KOPT-K1 (cell line): ENCODE results near the gene NTN4.

ENCODE experiments used
- H3K27ac ChIP-seq: fragments of 200-600 bp; sonication (generic); 2 replicates; pipeline ENCODE4 v1.5.1; 2016; ENCODE audit warnings: antibody characterized with exemption, mild to moderate bottlenecking, low read depth, low read length; ENCODE audit not compliant: poor library complexity, severe bottlenecking
- H3K36me3 ChIP-seq: fragments of 200-600 bp; sonication (generic); 2 replicates; pipeline ENCODE4 v1.5.1; 2017; ENCODE audit warnings: antibody characterized with exemption, mild to moderate bottlenecking, low read length, moderate library complexity; ENCODE audit not compliant: insufficient read depth
- H3K9me3 ChIP-seq: fragments of 200-600 bp; sonication (generic); 2 replicates; pipeline ENCODE4 v1.5.1; 2017; ENCODE audit warnings: antibody characterized with exemption, low read length, mild to moderate bottlenecking; ENCODE audit not compliant: insufficient read depth, poor library complexity, severe bottlenecking

The NTN4 gene

GRCh38 chr12:95717316-95717928, 73.1 kb downstream of the NTN4 start:
- H3K36me3 ChIP-seq = no peaks in the 10 kb centered on the region
- no peak overlapping the region for H3K27ac ChIP-seq
- no peaks in the 10 kb centered on the region for H3K9me3 ChIP-seq

- Histone ChIP-seq H3K27ac (no peak overlapping the region), H3K36me3 (no peaks in the 10 kb centered on the region), H3K9me3 (no peaks in the 10 kb centered on the region)
Observed at GRCh38 chr12:95715177-95715576, 75.4 kb downstream of the NTN4 start.

GRCh38 chr12:95712269-95712668, 78.3 kb downstream of the NTN4 start:
- H3K36me3 ChIP-seq = no peaks in the 10 kb centered on the region
- H3K27ac ChIP-seq = no peak overlapping the region
- H3K9me3 ChIP-seq = no peaks in the 10 kb centered on the region

DNA sequence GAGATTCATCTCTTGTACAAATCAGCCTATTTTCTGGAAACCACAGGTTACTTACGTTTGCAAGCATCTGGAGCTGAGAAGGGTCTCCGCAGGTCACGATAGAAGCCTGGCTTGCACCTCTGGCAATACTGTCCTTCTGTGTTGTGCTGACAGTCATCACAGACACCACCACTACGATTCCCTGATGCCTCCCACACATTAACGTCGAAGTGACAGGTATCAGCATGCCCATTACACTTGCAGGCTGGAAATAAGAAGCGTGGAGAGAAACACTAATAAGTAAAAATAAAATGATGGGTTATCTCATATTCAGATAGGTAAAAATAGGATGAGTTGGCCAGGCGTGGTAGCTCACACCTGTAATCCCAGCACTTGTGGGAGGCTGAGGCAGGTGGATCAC, 80.2 kb downstream of the NTN4 start:
- Histone ChIP-seq H3K27ac (no peak overlapping the region), H3K9me3 (no peaks in the 10 kb centered on the region), H3K36me3 (no peaks in the 10 kb centered on the region)

DNA sequence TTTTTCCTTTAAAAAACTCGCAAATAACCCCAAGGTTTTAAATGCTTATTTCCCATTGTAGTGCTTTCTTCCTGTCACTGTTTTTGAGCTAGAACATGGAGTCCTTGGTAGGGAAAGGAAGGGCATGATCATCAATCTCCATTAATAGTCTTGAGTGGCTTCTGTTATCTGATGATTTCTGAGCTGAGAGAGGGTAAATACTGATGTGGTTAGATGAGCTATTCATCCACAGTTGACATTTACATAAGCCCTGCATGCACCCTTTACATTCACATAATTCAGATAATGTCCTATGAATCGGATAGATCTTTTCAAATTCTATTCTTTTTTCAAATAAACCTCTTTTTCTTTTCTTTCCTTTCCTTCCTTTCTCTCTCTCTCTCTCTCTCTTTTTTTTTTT, 81.4 kb downstream of the NTN4 start:
- no peaks in the 10 kb centered on the region for H3K36me3 ChIP-seq
- H3K9me3 ChIP-seq = no peaks in the 10 kb centered on the region
- H3K27ac ChIP-seq = no peak overlapping the region

DNA sequence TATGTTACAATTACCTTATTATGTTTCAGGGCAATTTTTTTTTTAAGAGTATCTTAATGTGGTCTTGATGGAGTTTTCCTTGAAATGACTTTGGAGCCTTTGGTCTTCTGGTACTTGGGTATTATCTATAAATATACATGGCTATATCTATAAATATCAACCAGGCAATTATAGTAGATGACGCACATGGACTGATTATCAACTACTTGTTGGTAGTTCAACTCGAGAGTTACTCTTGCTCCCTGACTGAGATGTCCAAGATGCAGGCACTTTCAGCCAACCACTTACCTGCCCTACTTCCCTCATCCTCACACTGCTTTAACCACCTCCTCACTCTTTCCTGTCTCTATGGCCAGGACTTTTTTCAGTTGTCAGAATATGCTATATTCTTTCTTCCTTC, 85.4 kb downstream of the NTN4 start:
- H3K36me3 ChIP-seq = no peaks in the 10 kb centered on the region
- H3K9me3 ChIP-seq = no peaks in the 10 kb centered on the region
- no peak overlapping the region for H3K27ac ChIP-seq

DNA sequence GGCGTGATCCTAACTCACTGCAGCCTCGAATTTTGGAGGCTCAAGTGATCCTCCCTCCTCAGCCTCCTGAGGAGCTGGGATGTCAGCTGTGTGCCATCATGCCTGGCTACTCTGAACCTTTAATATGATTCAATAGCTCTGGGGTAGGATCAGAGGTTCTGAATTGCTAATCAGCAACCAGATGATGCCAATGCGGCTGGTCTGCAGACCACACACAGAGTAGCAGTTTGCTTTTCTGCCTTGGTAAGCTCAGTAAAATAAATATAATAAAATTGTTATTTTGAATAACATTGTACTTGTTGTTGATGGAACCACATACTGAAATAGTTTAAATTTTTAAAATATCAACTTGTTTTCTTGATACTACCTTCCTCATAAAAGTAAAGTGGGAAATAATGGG, 86.6 kb downstream of the NTN4 start:
- Histone ChIP-seq H3K27ac (no peak overlapping the region), H3K36me3 (no peaks in the 10 kb centered on the region), H3K9me3 (no peaks in the 10 kb centered on the region)

DNA sequence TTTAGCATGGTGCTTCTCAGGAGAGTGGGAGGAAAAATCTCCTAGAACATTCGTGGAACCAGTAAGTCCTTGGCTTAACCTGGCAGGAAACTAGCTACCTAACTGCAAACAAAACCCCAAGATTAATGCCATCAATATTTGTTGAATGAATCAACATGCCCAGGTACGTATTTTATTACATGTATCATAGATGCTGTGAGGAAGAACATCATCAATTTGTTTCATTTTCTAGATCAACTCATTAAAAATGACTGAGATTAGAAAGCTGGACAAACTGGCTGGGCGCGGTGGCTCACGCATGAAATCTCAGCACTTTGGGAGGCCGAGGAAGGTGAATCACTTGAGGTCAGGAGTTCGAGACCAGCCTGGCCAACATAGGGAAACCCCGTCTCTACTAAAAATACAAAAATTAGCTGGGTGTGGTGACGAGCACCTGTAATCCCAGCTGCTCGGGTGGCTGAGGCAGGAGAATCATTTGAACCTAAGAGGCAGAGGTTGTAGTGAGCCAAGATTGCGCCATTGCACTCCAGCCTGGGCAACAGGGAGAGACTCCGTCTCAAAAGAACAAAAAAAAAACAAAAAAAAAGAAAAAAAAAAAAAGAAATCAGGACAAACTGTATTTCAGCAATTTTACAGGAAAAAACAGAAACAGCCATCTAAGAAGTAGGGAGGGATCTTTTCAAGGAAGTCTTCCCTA, 88.7 kb downstream of the NTN4 start:
- Histone ChIP-seq H3K36me3 (no peaks in the 10 kb centered on the region), H3K9me3 (no peaks in the 10 kb centered on the region), H3K27ac (no peak overlapping the region)

DNA sequence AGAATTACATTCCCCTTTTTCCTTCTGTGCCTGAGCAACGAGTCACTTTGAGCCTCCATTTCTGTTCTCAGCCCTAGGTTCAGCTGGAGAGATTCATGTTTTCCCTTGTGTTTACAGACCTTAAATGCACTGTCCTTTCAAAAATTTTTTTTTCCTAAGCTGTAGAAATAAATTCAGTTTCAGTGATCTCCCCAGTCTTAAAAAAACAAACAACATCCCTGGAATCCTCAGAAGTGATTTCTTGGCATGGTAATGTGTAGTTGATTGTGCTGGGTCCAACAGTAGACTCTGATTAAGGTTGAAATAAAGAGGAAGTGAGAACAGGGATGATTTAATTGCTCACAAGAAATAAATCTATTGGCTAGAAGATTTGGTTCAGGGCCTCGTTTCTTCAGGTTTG, 89.3 kb downstream of the NTN4 start:
- H3K27ac ChIP-seq = no peak overlapping the region
- H3K9me3 ChIP-seq = no peaks in the 10 kb centered on the region
- H3K36me3 ChIP-seq = no peaks in the 10 kb centered on the region

GRCh38 chr12:95700316-95700785, 90.2 kb downstream of the NTN4 start:
- H3K36me3 ChIP-seq = no peaks in the 10 kb centered on the region
- H3K27ac ChIP-seq = no peak overlapping the region
- no peaks in the 10 kb centered on the region for H3K9me3 ChIP-seq

DNA sequence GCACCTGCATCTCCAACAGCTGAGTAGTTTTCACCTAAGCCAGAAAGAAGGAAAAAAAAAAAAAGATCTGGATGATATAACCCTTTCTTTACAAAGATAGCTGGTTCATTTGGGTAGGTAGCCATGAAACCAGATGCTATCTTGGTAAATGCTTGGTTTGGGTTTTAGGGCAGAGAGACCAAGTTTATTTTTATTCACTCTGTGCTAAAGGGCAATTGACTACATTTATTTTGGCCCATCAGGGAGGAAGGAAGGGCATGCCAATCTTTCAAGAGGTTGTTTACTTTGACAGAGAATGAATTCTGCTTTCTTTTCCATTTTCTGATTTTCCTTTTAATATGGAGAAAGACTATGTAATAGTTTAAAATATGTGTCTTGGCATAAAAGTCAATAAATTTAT, 91.0 kb downstream of the NTN4 start:
- Histone ChIP-seq H3K27ac (no peak overlapping the region), H3K36me3 (no peaks in the 10 kb centered on the region), H3K9me3 (no peaks in the 10 kb centered on the region)

DNA sequence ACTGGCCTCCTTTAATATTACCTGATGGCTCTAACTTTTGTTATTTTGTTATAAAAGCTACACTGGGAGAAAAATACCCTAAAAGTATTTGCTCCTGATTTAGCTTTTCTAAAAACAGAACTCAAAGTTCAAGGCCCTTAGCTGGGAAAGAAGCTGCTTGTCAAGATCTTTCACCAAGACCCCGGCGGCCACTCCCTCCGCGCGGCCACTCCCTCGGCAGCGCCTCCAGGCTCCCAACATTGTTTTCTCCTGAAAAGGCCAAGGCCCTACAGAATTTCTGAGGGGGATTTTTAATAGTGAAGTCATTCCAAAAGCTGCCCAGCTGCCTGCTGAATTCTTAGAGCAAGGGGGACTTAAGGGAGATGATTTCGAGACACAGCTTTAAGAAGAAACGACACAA, 96.4 kb downstream of the NTN4 start:
- Histone ChIP-seq H3K27ac (no peak overlapping the region), H3K9me3 (no peaks in the 10 kb centered on the region), H3K36me3 (no peaks in the 10 kb centered on the region)

DNA sequence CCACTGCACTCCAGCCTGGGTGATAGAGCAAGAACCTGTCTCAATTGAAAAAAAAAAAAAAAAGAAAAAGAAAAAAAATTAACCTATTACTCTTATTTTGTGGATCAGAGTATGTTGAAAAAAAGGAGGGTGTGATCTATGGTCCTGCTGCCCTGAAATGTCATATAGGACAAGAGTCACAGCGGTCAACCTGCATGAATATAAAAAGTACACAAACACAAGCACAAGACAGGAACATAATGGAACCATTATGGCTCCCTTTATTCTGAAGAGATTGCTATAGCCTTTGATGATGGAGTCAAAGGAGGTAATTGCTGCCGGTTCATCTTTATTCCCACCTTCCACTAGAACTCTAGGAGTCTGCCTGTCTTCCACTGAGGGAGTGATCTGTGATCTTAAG, 96.9 kb downstream of the NTN4 start:
- no peaks in the 10 kb centered on the region for H3K36me3 ChIP-seq
- H3K27ac ChIP-seq = no peak overlapping the region
- H3K9me3 ChIP-seq = no peaks in the 10 kb centered on the region

GRCh38 chr12:95690861-95691635, 99.5 kb downstream of the NTN4 start:
- Histone ChIP-seq H3K36me3 (no peaks in the 10 kb centered on the region), H3K9me3 (no peaks in the 10 kb centered on the region), H3K27ac (no peak overlapping the region)

DNA sequence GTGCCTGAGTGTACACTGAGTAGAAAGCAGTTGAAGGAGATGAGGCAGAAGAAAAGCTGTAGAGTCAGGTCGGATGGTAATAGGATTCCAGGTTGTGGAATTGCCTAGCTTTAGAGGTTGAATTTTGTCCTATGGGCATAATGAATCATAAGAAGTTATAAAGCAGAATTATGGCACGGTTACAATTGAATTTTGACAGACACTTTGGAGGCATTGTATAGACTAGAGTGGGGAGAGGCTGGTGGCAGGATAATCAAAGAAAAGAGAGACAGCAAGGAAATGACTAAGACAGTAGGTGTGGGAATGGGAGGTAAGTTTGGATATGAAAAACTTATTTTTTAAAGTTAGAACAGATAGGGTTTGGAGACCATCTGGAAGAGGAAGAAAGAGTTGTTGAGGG, 102.6 kb downstream of the NTN4 start:
- Histone ChIP-seq H3K36me3 (no peaks in the 10 kb centered on the region), H3K27ac (no peak overlapping the region), H3K9me3 (no peaks in the 10 kb centered on the region)
